NCI-H446 treated with DMSO at 0.1 percent for 48 hours (cell line): Measurements from ENCODE around the gene PER3.

Experiments used
- DNase-seq: peaks from one replicate; lab custom pipeline; 2025; lab: John Stamatoyannopoulos, UW

PER3 gene

DNA sequence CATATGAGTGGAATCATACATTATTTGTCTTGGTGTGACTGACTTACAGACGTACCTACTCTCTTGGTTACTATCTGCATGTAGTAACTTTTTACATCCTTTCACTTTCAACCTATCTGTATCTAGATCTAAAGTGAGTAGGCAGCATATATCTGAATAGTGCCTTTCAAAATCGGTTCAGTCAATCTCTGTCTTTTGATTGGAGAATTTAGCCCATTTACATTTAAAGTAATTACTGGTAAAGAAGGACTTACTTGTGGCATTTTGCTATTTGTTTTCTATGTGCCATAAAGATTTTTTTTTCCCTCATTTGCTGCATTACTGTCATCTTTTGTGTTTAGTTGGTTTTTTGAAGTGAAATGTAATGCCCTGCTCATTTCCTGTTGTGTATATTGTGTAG lies 54.6 kb downstream of the PER3 start:
- DNase-seq: no peak

DNA sequence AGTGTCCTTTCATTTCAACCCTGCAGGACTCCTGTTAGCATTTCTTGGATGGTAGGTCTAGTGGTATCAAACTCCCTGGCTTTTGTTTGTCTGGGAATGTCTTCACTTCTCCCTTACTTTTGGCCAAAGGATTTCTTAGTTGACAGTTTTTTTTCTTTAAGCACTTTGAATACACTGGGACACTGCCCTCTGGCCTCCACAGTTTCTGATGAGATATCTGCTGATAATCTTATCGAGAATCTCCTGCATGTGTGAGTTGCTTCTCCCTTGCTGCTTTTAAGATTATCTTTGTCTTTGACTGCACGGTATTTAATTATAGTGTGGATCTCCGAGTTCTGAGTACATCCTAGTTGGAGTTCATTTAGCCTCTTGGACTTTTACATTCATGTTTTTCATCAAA lies 55.4 kb downstream of the PER3 start:
- no peak for DNase-seq

- no peak for DNase-seq
Observed at GRCh38 chr1:7842517-7842916, 58.4 kb downstream of the PER3 start.

GRCh38 chr1:7845761-7846160 lies 61.7 kb downstream of the PER3 start:
- DNase-seq: no peak

- no peak for DNase-seq
Observed at GRCh38 chr1:7846656-7847055, 62.6 kb downstream of the PER3 start.

- DNase-seq: no peak
Observed at GRCh38 chr1:7847599-7847998, 63.5 kb downstream of the PER3 start.

GRCh38 chr1:7850786-7851185 lies 66.7 kb downstream of the PER3 start:
- DNase-seq: no peak

DNA sequence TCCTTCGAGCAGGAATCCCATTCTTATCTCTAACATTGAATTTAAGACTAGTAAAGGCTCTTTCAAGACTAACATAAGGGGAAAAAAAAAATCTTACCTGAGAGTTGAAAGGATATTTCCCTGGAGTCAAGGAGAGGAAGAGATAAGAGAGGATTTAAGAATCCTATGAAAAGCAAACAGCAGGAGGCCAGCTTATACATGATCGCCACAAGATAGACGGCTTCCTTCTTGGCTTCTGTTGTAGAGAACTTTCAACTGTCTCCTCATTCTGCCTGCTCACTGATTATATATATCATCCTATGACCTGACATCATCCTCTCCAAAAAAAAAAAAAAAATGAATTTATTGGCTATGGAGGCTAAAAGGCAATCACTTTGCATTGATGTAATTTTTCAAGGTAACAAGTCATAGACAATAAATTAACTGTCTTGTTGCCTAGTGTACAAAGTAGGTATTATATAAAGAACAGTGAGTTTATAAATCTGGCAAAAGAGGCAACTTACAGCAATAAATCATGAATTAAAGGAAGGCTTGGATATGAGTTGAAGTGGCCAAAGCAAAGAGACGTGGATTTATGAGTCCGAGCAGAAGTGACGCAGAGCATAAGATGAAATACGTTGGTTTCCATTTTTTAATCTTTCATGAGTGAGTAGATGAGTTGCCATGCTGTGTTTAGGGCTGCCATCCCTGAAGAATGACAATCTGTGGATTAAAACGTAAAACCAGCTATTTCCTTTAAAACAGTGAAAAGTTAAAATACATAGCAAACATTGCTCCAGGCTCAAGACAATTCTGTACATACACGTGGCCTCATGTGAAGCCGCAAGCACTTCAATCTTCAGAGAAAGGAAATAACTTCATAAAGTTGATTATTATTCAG lies 69.0 kb downstream of the PER3 start, which contains the start of gene UTS2:
UTS2 (minus strand) TSS at position 262 of the 880 bp plus-strand sequence; CDS start at position 200, 62 bp downstream.
- DNase-seq: no peak

GRCh38 chr1:7853684-7854026 lies 69.6 kb downstream of the PER3 start:
- DNase-seq: no peak

DNA sequence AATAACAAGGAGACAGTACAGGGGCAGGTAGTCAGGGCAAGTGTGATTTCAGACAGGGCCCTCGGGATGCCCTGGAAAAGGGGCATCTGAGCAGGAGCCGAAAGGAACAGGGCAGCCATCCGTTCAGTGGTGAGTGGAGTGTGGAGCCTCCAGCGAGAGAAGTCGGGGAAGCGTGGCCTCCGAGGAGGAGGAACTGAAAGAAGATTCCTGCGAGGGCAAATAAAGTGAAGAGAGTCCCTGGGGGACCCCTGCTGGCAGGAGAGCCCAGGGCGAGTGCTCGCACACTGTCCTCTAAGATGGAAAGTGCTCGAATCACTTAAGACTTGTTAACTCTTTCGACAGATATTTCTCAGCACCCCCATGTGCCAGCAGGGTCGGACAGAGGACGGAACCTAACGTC lies 72.3 kb downstream of the PER3 start:
- no peak for DNase-seq

DNA sequence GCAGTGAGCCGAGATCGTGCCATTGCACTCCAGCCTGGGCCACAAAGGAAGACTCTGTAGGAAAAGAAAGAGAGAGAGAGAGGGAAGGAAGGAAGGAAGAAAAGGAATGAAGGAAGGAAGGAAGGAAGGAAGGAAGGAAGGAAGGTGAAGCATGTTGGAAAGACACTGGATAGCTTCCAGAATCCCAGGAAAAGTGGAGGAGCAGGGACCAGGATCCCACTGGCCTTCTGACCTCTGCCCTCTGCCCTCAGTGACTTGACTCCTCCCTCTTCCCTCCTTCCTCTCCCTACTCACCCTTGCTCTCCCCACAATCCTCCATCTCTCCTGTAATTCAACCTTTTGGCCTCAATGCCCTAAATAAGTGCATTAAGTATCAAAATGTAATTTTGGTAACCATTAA lies 72.9 kb downstream of the PER3 start:
- no peak for DNase-seq

DNA sequence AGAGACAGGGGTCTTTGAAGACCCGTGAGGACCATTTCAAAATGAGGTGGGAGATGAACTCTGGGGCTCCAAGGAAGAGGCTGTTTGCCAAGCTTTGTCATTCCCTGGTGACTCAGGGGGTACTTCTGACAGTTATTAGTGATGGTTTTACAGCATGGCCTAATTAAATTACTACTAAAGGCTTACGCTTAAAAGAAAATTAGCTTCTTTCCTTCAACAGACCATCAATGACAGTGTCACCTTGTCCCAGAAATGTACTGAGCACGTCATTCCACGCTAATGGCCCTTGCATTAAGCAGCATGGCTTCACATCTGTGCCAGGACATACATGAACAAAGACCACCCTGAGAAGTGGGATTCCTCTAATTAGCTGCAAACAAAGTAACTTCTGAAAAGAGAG lies 73.9 kb downstream of the PER3 start:
- no peak for DNase-seq

- no peak for DNase-seq
Observed at GRCh38 chr1:7859406-7859805, 75.3 kb downstream of the PER3 start.

- DNase-seq: no peak
Observed at GRCh38 chr1:7860130-7860529, 76.0 kb downstream of the PER3 start.

DNA sequence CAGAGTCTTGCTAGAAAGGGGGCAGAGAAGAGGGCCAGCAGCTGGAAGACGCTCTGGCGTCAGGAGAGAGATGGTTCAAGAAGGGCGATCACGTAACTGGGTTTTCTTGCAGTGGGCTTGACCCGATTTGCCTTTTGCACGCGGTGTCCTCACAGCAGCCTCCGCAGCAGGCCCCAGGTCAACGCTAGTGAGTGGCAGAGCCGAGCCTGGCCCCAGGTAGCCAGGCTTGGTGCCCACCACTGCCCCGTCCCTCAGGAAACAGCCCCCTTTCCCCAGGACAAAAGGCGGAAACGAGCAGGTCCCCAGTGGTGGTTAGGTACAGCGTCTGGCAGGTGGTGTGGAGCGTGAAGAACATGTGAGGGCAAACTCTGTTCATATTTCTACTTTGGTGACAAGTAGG lies 77.4 kb downstream of the PER3 start:
- no peak for DNase-seq

DNA sequence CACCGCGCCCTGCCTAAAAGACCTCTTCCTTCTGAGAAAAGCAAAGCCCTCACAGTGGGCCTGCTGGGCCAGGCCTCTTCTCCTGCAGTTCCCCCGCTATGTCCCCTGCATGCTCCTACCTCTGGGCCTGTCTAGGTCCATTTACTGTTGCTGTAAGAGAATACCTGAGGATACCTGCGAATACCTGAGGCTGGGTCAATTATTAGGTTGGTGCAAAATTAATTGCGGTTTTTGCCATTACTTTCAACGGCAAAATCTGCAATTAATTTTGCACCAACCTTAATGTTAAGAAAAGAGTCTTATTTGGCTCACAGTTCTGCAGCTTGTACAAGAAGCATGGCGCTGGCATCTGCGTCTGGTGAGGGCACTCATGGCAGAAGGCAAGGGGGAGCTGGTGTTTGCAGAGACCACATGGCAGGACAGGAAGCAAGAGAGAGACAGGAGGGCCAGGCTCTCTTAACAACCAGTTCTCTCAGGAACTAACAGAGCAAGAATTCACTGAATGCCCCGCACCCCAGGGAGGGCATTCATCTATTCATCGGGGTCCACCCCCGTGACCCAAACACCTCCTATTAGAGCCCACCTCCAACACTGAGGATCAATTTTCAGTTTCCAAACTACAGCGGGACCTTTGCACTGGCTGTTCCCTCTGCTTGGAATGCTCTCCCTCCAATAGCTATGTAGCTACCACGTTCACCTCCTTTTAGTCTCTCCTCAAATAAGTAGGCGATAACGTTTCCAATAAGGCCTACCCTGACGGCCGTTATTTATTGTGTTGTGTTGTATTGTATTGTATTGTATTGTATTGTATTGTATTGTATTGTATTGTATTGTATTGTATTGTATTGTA lies 78.3 kb downstream of the PER3 start:
- no peak for DNase-seq

DNA sequence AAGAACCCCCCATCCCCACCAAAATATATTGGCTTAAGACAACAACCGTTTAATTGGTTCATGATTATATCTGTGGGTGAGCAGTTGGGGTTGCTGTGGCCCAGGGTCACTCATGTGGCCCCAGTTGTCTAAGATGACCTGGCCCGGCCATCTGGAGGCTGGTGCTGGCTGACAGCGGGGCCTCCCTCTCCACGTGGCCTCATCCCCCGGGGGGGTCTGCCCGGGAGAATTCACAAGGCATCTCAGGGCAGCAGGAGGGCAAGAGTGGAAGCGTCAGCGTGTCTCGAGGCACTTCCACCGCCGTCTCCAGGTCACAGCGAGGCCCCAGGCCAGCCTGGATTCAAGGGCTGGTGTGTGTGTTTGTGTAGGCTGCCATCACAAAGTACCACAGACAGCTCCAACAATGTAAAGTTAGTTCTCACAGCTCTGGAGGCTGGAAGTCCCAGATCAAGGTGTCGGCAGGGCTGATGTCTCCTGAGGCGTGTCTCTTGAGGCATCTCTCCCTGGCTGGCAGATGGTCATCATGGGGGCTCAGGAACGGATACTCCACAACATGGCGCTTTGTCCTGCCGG lies 79.8 kb downstream of the PER3 start:
- no peak for DNase-seq

GRCh38 chr1:7865978-7866377 lies 81.9 kb downstream of the PER3 start:
- DNase-seq: no peak

DNA sequence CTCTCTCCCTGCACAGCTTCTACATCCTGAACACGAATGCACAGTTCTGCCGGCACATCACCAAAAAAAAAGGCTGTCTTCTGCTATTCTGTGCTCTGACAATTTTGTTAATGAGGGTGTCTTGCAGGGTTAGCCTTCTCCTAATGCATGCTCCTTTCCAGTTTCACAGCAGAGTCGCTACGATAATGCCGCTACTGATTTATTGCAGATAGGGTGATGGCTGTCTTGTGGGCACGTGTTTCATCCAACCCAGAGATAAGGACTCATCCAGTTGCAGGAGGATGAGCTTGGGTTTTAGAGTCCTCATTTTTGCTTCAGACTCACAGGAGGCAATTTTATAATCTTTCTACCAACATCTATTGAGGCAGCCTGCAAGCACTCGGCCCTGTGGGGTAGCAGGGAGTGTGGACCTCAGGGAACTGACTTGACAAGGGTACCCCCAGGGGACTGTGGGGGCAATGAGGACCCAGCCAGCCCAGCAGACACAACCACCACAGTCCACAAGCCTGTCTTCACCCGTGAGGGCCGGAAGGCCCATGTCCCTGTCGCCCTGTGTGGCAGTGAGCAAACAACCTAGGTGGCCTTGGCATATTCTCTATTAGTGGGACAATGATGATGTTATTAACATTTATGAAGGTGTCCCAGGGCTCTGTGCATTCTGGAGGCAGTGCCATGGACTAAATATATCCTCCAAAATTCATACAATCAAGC lies 84.1 kb downstream of the PER3 start:
- no peak for DNase-seq

DNA sequence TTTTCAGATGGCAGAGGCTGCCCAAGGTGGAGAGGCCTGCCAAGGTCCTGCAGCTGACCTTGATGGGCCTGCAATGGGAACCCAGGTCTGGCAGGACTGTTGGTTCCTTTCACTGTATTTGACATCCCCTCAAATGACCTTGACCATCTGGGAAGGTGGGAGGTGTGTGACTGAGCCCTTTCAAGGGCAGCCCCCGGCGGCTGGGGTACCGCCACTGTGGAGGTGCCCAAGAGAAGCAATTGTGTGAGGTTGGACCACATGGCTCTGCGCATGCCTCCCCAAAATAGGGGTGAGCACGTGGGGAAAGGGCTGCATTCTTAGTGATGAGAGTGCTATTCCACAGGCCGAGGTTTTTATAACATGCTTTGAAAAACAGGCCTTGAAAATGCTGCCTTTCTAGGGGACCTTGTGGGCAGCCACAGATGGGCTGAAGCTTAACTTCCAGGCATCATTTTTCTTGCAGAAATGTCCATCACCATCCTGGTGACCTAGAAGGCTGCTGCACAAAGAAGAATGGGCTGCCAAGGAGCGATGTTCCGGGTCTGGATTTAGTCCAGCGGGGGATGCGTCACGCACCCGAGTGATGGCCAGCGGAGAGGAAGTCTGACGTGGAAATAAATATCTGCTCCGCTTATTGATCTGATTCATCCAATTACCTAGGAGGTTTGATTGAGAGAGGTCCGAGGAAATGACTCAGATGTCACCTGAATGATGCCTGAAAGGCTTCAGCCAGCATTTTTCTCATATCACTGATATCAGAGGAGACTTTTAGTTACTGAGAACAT lies 85.2 kb downstream of the PER3 start:
- DNase-seq: no peak

DNA sequence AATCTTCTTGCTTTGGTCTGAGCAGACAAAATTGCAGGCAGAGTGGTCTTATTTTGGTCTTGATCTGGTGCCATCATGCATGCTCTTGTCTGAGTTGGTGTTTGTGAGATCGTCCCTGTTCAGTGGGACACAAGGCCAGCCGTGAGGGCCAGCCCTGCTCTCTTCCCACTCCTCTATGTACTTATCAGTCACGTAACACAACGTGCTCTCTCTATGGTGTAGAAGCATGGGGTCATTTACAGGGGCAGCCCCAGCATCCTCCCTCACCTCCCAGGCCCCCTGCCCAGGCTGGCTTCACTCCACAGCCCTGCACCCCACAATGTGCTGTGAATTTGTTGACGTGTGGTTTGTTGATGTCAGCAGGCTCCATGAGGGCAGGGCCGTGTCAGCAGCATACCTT lies 87.0 kb downstream of the PER3 start:
- no peak for DNase-seq
